GM12892 (cell line): ENCODE data around the gene PDK3. TPM values are rescaled to one million over a fixed set of nuclear protein-coding genes. Genes with fewer than 3 reads are reported as not detected.
A peak's percentile ranks its signal among the peaks of the same experiment; 100 is the strongest.

Experiments used
- DNase-seq: peaks from one replicate; pipeline ENCODE4 v3.0.0; 2011; ENCODE audit not compliant: insufficient read length
- FAIRE-seq: peaks from 2 replicates; lab custom pipeline; 2011; peaks lifted over from hg19 to GRCh38; lab: Jason Lieb, UNC
- POLR2A ChIP-seq: IDR thresholded peaks from 2 replicates; pipeline ENCODE4 v1.6.1; 2011; ENCODE audit warnings: low read depth, low read length, control low read depth
- POLR2AphosphoS5 ChIP-seq: IDR thresholded peaks from 2 replicates; pipeline ENCODE4 v1.6.1; 2011; ENCODE audit warnings: low read depth, low read length, control low read depth
- TAF1 ChIP-seq: IDR thresholded peaks from 2 replicates; pipeline ENCODE4 v1.6.1; 2011; ENCODE audit warnings: low read depth, mild to moderate bottlenecking, control low read depth, low read length, borderline replicate concordance
- polyA plus RNA-seq: library from polyadenylated mRNA; unstranded; fragments of >200 nt; gene quantifications from one replicate; pipeline ENCODE4 v1.2.1, GENCODE V29; 2012; ENCODE audit warnings: missing spikeins, inconsistent platforms; ENCODE audit not compliant: missing spikeins

The PDK3 gene
- 23.7 TPM for polyA plus RNA-seq

GRCh38 chrX:24464836-24465531 is at the start of gene PDK3:
Gene PDK3, plus strand, starts transcription at chrX:24465286. Its CDS starts 170 bp downstream, at chrX:24465456.
- peak; percentile 65 for DNase-seq
- peak; percentile 96 for FAIRE-seq
- TF ChIP-seq POLR2AphosphoS5 (no peak), POLR2A (peak; percentile 49; the same call in 1 of the 2 replicates), TAF1 (no peak)

GRCh38 chrX:24415921-24416320 is 49.2 kb upstream of the PDK3 start:
- DNase-seq, result no peak
- TF ChIP-seq POLR2AphosphoS5 (no peak), POLR2A (no peak), TAF1 (no peak)
- no peak for FAIRE-seq

- FAIRE-seq (no peak), DNase-seq (no peak)
- TF ChIP-seq TAF1, result no peak
- TF ChIP-seq POLR2A, result no peak
- TF ChIP-seq POLR2AphosphoS5, result no peak
These were observed 41.1 kb upstream of the PDK3 start for GRCh38 chrX:24423960-24424359.

- FAIRE-seq, result no peak
- no peak for TF ChIP-seq TAF1
- TF ChIP-seq POLR2A, result no peak
- TF ChIP-seq POLR2AphosphoS5, result no peak
- DNase-seq, result no peak
These were observed 40.1 kb upstream of the PDK3 start for GRCh38 chrX:24424948-24425347.

GRCh38 chrX:24425806-24426205 is 39.3 kb upstream of the PDK3 start:
- no peak for FAIRE-seq
- TF ChIP-seq TAF1, result no peak
- TF ChIP-seq POLR2AphosphoS5, result no peak
- no peak for TF ChIP-seq POLR2A

GRCh38 chrX:24426340-24426913 is 38.7 kb upstream of the PDK3 start:
- no peak for FAIRE-seq

More at GRCh38 chrX:24425806-24426205, 39.3 kb upstream of the PDK3 start:
- no peak for DNase-seq

GRCh38 chrX:24426921-24427746 is 38.0 kb upstream of the PDK3 start:
- no peak for FAIRE-seq
- TF ChIP-seq POLR2A, result no peak
- no peak for TF ChIP-seq TAF1
- no peak for TF ChIP-seq POLR2AphosphoS5
- DNase-seq, result no peak

More at GRCh38 chrX:24426340-24426913, 38.7 kb upstream of the PDK3 start:
- TF ChIP-seq TAF1 (no peak), POLR2A (no peak), POLR2AphosphoS5 (no peak)
- DNase-seq, result no peak

GRCh38 chrX:24427747-24428019 is 37.4 kb upstream of the PDK3 start:
- no peak for DNase-seq
- FAIRE-seq, result no peak
- TF ChIP-seq POLR2A (no peak), POLR2AphosphoS5 (no peak)

GRCh38 chrX:24428516-24428915 is 36.6 kb upstream of the PDK3 start:
- no peak for FAIRE-seq
- TF ChIP-seq POLR2AphosphoS5 (no peak), TAF1 (no peak), POLR2A (no peak)
- no peak for DNase-seq

- TF ChIP-seq POLR2AphosphoS5 (no peak), TAF1 (no peak), POLR2A (no peak)
- no peak for FAIRE-seq
- DNase-seq, result no peak
These were observed 30.0 kb upstream of the PDK3 start for GRCh38 chrX:24435060-24435459.

GRCh38 chrX:24443918-24444317 is 21.2 kb upstream of the PDK3 start:
- no peak for FAIRE-seq
- no peak for TF ChIP-seq TAF1
- no peak for TF ChIP-seq POLR2AphosphoS5
- TF ChIP-seq POLR2A, result no peak

GRCh38 chrX:24444645-24445044 is 20.4 kb upstream of the PDK3 start:
- DNase-seq, result no peak
- TF ChIP-seq POLR2AphosphoS5 (no peak), POLR2A (no peak), TAF1 (no peak)
- FAIRE-seq, result no peak

More at GRCh38 chrX:24443918-24444317, 21.2 kb upstream of the PDK3 start:
- no peak for DNase-seq

GRCh38 chrX:24448762-24449250 is 16.3 kb upstream of the PDK3 start:
- FAIRE-seq, result no peak
- DNase-seq, result no peak
- no peak for TF ChIP-seq POLR2A
- no peak for TF ChIP-seq TAF1
- no peak for TF ChIP-seq POLR2AphosphoS5
